Ammon's horn (tissue), 1 donor: Measurements from ENCODE around the gene PAPPA2.
"Not testable (repeated sequence)": the region's sequence is repeated elsewhere in the genome, so short reads cannot be mapped to it uniquely, and the experiment has no call there.

Source experiments
- DNase-seq: peaks from one replicate; pipeline ENCODE4 v3.0.0-alpha.2; 2016; ENCODE audit warnings: low spot score

PAPPA2 gene

GRCh38 chr1:176692988-176693696 lies 230.2 kb downstream of the PAPPA2 start:
- no peak for DNase-seq

- DNase-seq = no peak
Measured at GRCh38 chr1:176693697-176694329, 230.8 kb downstream of the PAPPA2 start.

GRCh38 chr1:176694713-176695112 lies 231.7 kb downstream of the PAPPA2 start:
- no peak for DNase-seq

GRCh38 chr1:176696109-176696508 lies 233.1 kb downstream of the PAPPA2 start:
- no peak for DNase-seq

GRCh38 chr1:176696689-176697088 lies 233.7 kb downstream of the PAPPA2 start:
- DNase-seq = no peak

GRCh38 chr1:176699821-176700220 lies 236.8 kb downstream of the PAPPA2 start:
- DNase-seq = no peak

GRCh38 chr1:176701151-176701866 lies 238.3 kb downstream of the PAPPA2 start:
- no peak for DNase-seq

- DNase-seq = no peak
Measured at GRCh38 chr1:176702901-176703300, 239.9 kb downstream of the PAPPA2 start.

GRCh38 chr1:176705585-176705984 lies 242.6 kb downstream of the PAPPA2 start:
- DNase-seq = no peak

GRCh38 chr1:176717066-176717750 lies 254.2 kb downstream of the PAPPA2 start:
- DNase-seq = peak; percentile 27

GRCh38 chr1:176719447-176719846 lies 256.5 kb downstream of the PAPPA2 start:
- no peak for DNase-seq

GRCh38 chr1:176720838-176721237 lies 257.9 kb downstream of the PAPPA2 start:
- DNase-seq = no peak

- DNase-seq = no peak
Measured at GRCh38 chr1:176733661-176734060, 270.7 kb downstream of the PAPPA2 start.

GRCh38 chr1:176735201-176735600 lies 272.2 kb downstream of the PAPPA2 start:
- no peak for DNase-seq

- no peak for DNase-seq
Measured at GRCh38 chr1:176736015-176736414, 273.0 kb downstream of the PAPPA2 start.

GRCh38 chr1:176741181-176741580 lies 278.2 kb downstream of the PAPPA2 start:
- DNase-seq = no peak

GRCh38 chr1:176742322-176742721 lies 279.3 kb downstream of the PAPPA2 start:
- DNase-seq = no peak

GRCh38 chr1:176744142-176744541 lies 281.2 kb downstream of the PAPPA2 start:
- no peak for DNase-seq

GRCh38 chr1:176745945-176746344 lies 283.0 kb downstream of the PAPPA2 start:
- no peak for DNase-seq

GRCh38 chr1:176752505-176752904 lies 289.5 kb downstream of the PAPPA2 start:
- no peak for DNase-seq

GRCh38 chr1:176754676-176755075 lies 291.7 kb downstream of the PAPPA2 start:
- no peak for DNase-seq

GRCh38 chr1:176756817-176757216 lies 293.8 kb downstream of the PAPPA2 start:
- not testable (repeated sequence) for DNase-seq

- DNase-seq = no peak
Measured at GRCh38 chr1:176765608-176766007, 302.6 kb downstream of the PAPPA2 start.
